ENCODE results near the gene USP20.
A peak's percentile ranks its signal among the peaks of the same experiment; 100 is the strongest.

USP20 gene

DNA sequence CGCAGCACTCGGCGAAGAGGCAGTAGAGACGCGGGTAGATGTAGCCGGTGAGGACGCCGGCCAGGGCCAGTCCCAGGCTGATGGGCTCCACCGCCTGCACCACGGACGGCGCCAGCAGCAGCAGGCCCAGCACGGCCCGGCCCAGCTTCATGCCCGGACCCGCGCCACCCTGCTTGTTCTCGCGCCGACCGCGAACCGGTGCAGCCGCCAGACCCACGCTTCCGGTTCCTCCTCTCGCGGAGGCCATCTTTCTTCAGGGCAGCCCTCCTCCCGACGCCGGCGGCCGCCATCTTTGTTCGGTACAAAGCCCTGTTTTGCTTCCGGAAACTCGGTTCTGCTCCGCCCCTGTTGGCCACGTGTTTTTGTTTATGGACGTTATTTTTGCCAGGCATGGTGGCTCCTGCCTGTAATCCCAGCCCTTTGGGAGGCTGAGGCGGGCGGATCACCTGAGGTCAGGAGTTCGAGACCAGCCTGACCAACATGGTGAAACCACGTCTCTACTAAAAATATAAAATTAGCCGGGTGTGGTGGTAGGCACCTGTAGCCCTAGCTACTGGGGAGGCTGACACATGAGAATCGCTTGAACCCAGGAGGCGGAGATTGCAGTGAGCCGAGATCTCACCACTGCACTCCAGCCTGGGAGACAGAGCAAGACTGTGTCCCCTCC lies 11.2 kb upstream of the USP20 start, which contains the start of gene TOR1A:
Gene TOR1A, minus strand, starts transcription at position 202 of the 667 bp plus-strand sequence. Its CDS starts 51 bp downstream, at position 151.
- peak; percentile 96 for DNase-seq

DNA sequence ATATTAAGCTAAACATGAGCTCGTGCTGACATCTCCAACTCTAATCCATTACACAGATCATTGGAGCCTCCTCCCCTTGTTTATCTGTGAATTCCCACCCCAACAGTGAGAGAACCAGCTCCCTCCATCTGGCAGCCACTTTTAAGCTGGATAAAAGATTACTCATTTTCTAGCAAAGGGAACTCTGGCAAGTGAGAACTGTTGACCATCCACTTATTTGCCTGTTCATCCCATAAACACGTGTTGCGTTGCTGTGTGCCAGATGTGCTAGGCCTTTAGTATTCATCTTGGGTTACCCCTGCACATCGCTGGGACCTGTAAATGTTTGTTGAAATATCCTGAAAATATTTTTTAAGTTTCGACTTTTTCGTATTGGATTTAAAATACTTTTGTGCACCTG lies 8.9 kb upstream of the USP20 start:
- no peak for DNase-seq

DNA sequence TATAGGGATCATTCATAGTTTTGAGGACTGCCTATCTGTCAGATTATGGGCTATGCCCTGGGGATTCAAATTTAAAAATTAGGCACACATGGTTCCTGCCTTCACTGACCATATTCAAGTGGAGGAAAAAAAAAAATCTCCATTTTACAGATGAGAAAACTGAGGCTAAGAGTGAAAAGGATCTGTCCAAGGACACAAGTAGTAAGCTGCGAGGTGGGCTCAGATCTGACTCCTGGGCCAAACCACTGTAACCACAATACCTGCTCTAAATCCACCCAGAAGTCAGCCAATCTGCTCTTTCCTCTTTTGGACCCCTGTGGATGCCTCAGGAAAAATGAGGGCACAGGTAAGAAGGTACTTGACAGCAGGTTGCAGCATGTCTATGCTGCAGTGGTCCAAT lies 8.5 kb upstream of the USP20 start:
- DNase-seq: no peak

DNA sequence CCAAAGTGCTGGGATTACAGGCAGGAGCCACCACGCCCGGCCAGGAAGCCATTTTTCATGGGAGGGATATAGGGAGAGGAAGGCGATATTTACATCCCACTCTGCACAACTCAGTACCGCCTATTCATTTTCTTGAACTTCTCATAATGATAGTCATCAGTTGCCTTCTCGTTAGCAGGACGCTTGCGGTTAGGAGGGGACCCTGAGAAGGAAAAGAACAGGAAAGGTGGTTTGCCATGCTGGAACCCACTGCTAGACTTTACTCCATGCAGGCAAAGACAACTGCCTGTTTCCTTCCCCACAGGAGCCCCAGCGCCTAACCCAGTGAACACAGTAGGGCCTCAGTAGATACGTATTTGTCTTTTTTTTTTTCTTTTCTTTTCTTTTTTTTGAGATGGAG lies 7.2 kb upstream of the USP20 start:
- DNase-seq: no peak

DNA sequence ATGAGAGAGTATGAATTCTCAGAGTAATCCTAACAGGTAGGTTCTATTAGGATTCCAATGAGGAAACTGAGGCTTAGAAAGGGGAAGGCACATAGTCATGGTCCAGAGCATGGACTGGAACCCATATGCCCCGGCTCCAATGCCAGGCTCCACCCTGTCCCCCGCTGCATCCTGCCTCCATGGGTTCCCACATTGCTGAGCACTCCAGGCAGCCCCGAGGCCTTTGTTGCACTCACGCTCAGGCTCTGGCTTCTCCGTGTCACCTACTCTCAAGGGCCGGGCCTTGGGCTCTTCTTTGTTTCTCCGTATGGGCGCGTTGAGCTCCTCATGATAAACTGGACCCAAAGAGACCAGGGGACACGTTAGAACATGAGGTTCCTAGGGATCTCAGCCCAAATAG lies 6.3 kb upstream of the USP20 start:
- no peak for DNase-seq

DNA sequence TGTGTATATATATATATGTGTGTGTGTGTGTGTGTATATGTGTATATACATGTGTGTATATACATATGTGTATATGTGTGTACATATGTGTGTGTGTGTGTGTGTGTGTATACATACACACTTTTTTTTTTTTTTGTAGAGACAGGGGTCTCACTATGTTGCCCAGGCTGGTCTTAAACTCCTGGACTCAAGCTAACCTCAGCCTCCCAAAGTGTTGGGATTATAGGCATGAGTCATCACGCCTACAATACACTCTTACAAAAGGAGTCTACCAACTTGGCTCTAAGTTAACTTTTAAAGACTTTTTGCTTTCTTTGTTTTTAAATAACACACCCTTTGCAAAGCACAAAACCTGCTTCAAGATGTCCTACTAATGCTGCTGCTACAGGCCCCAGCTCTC lies 2.3 kb upstream of the USP20 start:
- DNase-seq: no peak

DNA sequence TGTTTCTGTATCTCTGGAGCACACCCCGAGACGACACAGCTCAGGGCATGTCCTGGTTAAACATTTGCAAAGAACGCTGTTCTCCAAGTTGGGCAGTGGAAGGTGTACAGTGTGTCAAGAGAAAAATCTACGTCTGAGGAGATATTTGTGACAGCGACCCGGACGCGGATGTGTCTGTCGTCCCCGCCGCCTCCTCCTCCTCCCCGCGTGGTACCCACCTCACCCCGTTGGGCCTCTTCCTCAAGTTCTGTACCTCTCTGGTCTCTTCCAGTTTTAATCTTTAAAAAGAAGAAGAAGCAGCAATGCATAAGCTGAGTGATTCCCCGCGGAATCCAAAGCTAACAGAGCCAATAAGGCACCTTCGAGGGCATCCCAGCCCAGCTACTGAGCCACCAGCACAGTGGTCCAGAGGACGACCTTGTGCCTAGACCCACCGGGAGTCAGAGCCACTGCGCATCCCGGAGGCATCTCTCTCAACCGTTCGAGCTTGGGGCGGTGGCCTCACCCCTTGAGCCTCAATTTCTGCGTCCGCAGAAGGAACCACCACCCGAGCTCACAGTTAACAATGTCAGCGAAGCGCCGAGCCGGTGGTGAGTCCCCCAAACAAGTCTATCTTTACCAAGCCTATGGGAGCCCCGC lies 650 bp upstream of the USP20 start:
- DNase-seq: peak; percentile 56

DNA sequence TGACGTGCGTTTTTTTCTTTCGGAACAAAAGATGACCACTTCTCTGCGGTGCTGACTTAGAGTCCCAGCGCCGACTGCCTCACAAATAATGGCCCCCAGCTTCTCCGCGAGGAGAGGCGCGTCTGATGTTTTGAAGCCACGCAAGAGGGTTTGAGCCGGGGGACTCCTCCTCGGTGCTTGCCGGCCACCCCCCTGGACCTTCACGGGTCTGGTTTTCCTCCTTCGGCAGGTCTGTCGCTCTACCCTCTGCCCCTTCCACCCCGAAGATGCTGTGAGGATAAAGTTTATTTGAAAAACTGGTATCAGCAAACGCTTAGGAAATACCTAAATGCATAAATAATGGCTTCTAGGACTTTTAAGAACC lies 584 bp downstream of the USP20 start:
- DNase-seq: no peak

DNA sequence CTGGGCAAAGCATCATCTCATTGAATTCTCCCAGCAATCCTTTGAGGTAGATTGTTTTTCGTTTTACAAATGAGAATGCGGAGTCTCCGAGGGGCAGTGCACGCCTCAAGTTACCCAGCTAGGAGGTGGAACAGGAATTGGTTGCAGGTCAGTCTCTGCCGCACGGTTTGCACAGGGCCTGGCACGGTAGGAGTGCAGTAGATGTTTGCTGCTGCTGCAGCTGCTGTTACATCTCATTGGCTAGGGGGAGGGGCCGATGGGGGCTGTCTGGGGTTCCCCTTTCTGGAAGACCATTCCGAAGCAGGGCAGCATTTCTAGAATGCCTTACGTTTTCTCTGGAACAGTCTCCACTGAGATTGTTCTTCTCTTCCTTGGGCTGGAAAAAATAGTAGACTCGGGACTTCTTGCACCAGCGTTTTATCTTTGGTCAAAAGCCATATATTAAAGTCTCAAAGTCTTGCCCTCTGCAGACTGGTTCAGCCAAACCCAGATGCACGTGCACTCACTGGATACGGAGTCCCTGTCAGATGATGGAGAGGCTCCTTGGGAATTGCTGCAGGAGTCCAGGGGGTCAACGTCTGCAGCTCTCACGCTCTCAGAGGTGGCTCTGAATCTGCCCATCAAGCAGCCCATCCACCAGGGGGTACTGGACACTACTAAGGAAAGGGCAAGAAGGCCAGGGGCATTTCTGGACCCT lies 1.2 kb downstream of the USP20 start:
- peak; percentile 24 for DNase-seq

DNA sequence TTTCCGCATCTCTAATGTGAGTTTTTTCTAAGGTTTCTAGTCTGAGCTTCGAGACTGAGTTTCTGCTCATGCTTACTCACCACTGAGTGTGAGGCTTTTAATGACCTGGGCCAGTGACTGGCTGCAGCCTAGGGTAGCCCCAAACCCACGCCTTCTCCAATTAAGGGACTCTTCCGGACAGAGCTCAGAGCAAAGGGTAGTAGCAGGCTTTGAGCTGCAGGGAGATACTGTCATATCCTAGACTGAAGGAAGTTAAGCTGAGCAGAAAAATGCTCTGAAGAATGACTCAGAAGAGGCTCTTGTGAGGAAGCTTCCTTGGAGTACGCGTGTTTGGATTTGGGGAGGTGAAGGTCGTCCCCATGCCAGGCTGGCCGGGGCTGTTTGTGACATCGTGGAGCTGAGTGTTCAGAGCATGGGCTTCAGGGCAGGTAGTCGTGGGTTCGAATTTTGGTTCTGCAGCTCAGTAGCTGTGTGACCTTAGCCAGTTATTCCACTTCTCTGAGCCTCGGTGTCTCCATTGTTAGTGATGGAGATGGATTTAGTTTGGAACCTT lies 3.5 kb downstream of the USP20 start:
- DNase-seq: no peak

DNA sequence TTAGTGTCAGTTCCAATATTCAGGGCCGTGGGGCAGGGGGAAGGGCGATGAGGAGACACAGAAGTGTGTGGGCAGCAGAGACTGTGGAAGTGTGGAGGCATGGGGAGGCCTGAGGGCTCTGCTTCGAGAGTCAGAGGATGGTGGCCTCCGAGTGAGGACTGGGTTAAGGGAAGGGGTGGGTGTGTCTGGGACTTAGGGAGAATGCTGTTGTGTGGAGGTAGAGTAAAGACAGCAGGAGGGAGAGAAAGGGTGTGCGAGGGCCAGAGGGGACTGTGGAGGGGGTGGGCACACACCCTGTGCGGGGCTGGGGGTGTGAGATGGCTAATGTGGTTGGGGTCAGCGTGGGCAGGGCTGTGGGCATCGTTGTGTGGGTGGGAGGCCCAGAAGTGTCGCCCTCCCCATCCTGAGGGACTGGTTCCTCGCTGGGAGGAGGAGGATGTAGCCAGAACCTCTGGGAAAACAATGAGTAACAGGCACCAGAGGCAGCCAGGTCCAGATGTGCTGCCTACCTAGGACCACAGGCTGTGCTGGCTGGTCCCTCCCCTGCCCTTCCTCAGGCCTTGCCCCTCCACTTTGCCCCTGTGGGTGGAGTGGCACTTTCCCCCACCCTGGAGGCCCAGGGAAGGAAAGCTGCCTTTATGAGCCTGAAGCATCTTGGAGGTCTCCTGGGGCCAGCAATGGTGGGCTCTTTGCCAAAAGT lies 4.2 kb downstream of the USP20 start:
- DNase-seq: no peak

DNA sequence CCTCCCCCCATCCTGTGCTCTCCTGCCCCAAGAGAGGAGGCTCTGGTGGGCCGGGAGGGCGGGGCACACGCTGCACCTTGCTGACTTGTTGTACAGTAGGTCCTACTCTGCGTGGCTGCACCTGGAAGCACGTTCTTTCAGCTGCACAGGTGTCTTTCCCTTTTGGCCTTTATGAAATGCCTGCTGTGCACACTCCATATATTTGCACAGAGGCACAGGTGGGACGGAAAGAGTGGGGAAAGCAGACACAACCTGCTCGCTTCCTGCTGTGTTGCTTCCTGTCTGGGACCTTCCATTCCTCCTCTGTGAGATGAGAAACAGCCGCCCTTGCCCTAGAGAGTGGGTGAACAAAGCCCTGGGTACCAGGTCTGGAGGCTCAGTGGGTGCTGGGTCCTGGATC lies 4.8 kb downstream of the USP20 start:
- no peak for DNase-seq

DNA sequence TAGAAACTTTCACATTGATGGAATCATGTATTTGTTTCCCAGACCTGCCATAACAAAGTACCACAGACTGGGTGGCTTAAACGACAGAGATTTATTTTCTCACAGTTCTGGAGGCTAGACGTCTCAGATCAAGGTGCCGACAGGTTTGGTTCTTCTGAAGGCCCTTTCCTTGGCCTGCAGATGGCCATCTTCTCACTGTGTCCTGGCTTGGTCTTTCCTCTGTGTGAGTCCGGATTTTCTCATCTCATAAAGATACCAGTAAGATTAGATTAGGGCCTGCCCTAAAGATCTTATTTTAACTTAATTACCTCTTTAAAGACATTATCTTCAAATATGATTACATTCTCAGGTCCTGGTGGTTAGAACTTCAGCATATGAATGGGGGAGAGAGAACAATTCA lies 5.8 kb downstream of the USP20 start:
- DNase-seq: no peak

DNA sequence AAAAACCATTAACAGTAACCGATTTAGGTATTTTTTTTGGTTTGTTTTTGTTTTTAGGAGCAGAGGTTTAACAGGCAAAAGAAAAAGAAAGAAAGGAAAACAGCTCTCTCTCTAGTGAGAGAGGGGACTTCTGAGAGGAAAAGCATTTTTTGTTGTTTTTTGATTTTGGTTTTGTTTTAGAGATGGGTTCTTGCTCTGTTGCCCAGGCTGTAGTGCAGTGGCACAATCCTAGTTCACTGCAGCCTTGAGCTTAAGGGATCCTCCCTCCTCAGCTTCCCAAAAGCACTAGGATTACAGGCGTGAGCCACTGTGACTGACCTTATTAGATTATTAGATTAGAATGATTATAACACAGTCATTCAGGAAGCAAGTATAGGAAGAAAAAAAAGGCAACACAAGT lies 10.1 kb downstream of the USP20 start:
- no peak for DNase-seq

DNA sequence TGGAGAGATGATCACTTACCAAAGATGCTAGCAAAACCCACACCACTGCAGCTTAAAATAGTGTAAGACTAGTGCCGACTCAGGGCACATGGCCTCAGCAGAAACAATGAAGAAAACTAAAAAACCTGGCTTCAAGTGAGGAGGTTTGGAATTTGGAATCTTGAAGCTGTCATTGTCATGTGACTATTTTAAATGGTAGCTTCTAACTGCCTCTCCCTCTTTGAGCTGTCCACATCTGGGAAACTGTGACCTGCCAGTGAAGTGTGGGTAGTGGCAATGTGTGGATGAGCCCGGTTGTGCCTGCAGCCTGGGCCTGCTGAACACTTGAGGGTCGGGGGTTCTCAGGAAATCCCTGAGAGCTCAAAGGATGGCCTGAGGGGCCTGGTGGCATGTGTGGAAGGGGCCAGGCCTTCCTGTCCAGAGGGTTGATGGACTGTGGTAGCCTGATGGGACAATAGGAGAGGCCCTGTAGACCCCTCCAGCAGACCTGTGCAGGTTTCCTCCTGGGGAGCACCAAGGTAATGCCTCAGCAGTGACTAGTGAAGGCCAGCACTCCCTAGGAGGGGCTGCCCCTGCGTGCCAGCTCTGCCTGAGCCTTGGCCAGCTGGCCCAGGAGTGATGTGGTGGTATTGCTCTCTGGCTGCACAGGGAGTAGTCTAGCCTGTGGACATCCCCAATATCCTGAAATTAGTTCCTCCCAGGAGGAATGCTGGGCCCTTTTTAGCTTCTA lies 13.6 kb downstream of the USP20 start:
- DNase-seq: no peak

DNA sequence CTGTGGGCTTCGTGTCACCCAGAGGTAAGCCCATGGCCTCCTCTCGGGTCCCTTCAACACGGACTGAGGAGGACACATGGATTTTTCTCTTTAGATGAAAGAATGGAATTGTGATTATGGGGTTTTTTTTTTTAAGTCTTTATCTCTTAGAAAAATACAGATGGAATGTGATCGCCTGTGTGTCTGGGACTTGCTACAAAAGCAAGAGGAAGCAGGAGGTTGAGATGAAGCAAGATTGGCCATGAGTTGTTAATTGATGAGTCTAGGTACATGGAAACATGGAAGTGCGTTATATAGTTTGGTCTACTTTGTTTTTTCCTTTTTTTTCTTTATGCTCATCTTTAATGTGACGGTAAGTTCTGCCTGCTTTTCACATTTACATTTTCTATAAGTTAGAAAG lies 14.6 kb downstream of the USP20 start:
- DNase-seq: no peak

DNA sequence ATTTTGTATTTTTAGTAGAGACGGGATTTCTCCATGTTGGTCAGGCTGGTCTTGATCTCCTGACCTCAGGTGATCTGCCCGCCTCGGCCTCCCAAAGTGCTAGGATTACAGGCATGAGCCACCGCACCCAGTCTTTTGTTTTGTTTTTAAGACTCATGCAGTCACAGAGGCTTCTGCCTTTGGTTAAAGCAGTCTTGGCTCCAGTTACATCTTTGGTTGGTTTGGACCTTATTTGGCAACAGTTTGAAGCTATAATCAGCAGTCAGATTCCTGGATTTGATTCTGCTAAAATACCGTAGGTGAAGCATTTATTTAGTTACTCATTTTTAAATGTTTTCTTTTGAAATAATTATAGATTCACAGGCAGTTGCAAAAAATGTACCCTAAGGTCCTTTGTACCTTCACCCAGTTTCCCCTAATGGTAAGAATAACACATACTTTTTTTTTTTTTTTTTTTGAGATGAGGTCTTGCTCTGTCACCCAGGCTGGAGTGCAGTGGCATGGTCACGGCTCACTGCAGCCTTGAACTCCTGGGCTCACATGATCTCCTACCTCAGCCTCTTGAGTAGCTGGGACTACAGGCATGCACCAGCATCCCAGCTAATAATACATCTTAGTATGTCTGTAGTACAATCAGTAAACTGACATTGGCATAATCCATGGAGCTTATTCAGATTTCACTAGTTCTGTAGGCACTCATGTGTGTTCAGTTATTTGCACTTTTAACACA lies 15.7 kb downstream of the USP20 start:
- no peak for DNase-seq

DNA sequence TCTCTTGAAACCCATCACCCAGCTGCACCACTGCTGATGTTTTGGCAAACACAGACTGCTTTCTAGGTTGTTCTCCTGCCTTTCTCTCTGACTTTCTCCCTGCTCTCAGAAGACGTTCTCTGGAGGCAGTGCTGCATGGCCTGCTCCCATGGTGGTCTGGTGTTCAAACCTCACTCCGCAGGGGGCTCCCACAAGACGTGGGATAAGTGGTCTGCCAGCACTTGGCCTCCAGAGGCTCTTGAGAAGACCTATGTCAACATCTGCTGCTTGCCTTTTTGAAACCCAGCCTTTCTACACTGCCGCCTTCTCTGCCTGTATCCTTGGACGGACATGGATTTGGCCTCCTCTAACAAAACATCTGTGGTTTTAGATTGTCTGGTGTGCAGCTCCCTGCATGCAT lies 16.6 kb downstream of the USP20 start:
- no peak for DNase-seq

DNA sequence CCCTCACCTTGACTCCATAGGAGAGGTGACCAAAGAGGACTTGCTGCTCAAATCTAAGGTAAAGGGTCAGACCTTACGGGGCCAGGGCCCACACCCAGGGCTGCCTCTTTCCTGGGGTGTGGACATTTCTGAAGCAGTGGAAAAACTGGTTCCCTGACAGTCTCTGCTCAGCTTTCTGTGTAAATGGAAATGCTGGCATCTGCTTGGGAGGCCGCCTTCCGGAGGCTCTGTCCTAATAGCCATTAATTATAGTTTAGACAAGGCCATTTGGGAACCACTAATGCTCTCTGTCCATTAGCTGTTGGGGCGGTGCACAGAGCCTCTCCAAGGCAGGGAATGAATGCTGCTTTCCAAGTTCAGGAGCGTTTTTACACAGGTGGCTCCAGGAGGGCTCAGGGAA lies 17.3 kb downstream of the USP20 start:
- DNase-seq: no peak

DNA sequence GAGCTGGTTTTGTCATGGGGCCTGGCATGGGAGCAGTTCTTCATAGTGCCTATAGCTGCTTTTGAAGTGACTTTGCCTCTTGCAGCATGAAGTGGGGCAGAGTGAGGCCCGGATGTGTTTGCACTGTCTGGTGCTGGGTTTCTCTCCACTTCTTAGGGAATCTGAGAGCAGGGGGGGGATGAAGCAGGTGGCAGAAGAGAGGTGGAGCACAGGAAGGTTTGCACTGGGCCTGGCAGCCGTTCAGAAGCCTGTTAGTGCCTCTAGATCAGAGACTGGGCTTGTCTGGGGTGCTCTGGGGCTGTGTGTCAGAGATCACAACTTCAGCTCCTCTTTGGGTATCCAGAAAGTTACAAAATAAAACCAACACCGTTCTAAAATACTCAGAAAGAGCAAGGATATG lies 18.4 kb downstream of the USP20 start:
- DNase-seq: no peak

DNA sequence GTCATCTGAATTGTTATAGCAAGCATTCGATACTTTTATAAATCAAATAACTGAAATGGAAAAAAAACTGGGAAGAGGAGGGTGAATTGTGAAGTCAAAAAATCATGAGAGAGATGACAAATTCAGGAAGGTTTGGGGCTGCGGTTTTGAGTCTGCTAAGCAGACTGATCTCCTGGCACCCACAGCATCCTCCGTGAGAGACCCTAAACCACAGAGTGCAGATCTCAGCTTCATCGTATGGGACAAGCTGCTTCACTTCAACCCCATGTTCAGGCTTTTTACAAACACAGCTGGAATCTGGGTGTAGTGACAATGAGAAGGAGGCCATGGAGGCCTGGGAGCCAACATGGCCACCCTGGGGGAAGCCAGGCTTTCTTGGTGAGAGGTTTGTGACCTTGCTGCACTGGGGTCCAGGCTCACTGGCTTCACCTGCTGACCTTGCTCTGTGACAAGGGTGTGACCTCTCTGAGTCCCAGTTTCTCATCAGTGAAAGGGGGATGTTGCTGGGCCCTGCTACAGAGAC lies 19.4 kb downstream of the USP20 start:
- no peak for DNase-seq

DNA sequence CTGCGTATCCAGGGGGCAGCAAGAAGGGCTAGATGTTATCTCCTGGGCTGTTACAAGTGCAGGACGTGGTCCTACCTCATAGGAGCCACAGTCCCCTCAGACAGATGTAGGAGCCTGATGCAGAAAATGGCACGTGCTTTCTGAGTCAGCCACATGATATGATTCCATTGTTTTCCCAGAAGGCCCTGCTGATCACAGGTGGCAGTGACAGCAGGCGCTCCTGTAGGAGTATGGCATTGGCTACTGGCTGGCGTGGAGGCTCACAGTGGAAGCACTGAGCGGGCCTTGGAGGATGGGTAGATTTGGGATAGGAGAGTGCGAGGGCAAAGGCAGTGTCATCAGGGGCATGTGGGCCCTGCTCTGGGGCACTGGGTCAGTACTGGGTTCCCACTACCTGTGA lies 21.9 kb downstream of the USP20 start:
- DNase-seq: no peak
